Measurements from ENCODE around the gene MGAT5. TPM values are rescaled to one million over a fixed set of nuclear protein-coding genes. Genes with fewer than 3 reads are reported as not detected.

MGAT5 gene
- total RNA-seq (10 to 100 TPM; 48.0 to 53.7 TPM), polyA plus RNA-seq (10 to 100 TPM in 1 of 2 donors, 1 to 10 TPM in 1; 3.6 to 14.6 TPM)
- long read RNA-seq, donor 1 = 0 reads
- long read RNA-seq, donor 2 = 0 reads
- long read RNA-seq, donor 3 = 0 reads
- long read RNA-seq, donor 4, partial matches to known transcripts = 0 of 1 reads
- long read RNA-seq, donor 4, other reads (novel, unspliced or antisense) = 0 of 1 reads
- long read RNA-seq, donor 5, partial matches to known transcripts = 0 of 2 reads
- long read RNA-seq, donor 5, other reads (novel, unspliced or antisense) = 0 of 2 reads

DNA sequence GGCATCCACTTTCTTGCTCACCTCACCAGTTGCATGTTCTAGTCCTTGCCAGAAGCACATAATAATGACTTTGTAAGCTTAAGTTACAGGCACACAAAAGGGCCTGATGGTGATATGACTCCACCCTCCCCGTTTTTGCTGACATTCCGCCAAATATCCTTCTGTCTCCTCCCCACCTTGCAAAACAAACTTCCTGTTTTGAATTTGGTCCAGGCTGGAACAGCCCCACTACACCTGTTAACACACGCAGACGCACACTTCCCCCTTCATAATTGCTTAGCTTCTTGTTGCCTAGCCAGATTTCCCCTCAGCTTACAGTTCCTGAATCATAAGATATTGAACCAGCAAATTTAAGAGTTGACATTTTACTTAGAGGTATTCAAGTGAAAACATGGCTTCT is at the start of gene MGAT5:
Gene MGAT5, plus strand, starts transcription at position 269 of the 400 bp plus-strand sequence. CDS start 332 bp downstream, outside the sequence.
- Histone ChIP-seq H3K9ac (ENCODE audit: insufficient read depth in 1 of 2, low read length in 2 of 2) (no peak within 1 kb of the TSS), H3K4me3 (no peak within 1 kb of the TSS), H3K27ac (ENCODE audit: low read depth in 1 of 2, low read length in 1 of 2) (peak within 1 kb of the TSS in 1 of 2 donors; percentile 64), H3K27me3 (ENCODE audit: control insufficient read depth in 3 of 3, insufficient read depth in 3 of 3, low read length in 2 of 3) (no peaks in the 10 kb centered on the region), H3K36me3 (ENCODE audit: control insufficient read depth in 4 of 4, insufficient read depth in 4 of 4, low read length in 4 of 4) (peaks cover 0 to 7% (median 2%) of the 10 kb centered on the region in 4 donors), H3K9me3 (ENCODE audit: control insufficient read depth in 4 of 4, insufficient read depth in 3 of 4, low read length in 3 of 4) (peaks cover 0 to 2% (median 0%) of the 10 kb centered on the region in 4 donors), H3K4me1 (ENCODE audit: control insufficient read depth in 5 of 5, insufficient read depth in 5 of 5, low read length in 5 of 5) (peaks cover 0 to 25% (median 0%) of the 10 kb centered on the region in 5 donors)
- TF ChIP-seq, protein P1, sequence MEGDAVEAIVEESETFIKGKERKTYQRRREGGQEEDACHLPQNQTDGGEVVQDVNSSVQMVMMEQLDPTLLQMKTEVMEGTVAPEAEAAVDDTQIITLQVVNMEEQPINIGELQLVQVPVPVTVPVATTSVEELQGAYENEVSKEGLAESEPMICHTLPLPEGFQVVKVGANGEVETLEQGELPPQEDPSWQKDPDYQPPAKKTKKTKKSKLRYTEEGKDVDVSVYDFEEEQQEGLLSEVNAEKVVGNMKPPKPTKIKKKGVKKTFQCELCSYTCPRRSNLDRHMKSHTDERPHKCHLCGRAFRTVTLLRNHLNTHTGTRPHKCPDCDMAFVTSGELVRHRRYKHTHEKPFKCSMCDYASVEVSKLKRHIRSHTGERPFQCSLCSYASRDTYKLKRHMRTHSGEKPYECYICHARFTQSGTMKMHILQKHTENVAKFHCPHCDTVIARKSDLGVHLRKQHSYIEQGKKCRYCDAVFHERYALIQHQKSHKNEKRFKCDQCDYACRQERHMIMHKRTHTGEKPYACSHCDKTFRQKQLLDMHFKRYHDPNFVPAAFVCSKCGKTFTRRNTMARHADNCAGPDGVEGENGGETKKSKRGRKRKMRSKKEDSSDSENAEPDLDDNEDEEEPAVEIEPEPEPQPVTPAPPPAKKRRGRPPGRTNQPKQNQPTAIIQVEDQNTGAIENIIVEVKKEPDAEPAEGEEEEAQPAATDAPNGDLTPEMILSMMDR (IDR thresholded peaks at IDR 0.05; ENCODE audit: control extremely low read depth, extremely low read depth) = no peak
- ATAC-seq (ENCODE audit: insufficient read depth, low FRiP score) (peak; percentile 43), DNase-seq (peak in 1 of 3 donors; percentile 36)
- WGBS, 2 donors = 18 to 28% methylated on average over 4 of the region's 4 CpGs

DNA sequence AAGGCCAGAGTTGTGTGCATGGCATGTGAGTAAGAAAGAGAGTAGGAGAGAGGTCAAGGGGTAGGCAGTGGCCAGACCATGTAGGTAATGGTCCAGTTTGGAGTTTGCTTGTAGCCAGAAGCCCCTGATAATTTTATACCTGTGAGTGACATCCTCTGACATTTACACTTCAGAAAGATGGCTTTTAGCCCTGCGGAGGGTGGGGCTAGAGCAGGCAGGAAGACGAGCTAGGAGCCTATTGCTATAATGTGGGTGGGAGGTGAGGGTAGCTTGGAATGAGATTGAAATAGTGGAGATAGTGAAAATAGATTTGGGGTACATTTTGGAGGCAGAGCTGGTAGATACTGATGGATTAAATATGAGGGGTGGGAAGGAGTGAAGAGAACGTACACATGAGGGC is 48.8 kb upstream of the MGAT5 start:
- ATAC-seq (ENCODE audit: insufficient read depth, low FRiP score) = no peak
- 93 to 95% methylated on average over 3 of the region's 3 CpGs for WGBS, 2 donors

GRCh38 chr2:134206031-134206430 is 47.8 kb upstream of the MGAT5 start:
- Histone ChIP-seq H3K36me3 (ENCODE audit: control insufficient read depth in 4 of 4, insufficient read depth in 4 of 4, low read length in 4 of 4) (no peaks in the 10 kb centered on the region), H3K27ac (ENCODE audit: low read depth in 1 of 2, low read length in 1 of 2) (peak overlapping the region in 1 of 2 donors; percentile 35), H3K9me3 (ENCODE audit: control insufficient read depth in 4 of 4, insufficient read depth in 3 of 4, low read length in 3 of 4) (no peaks in the 10 kb centered on the region), H3K27me3 (ENCODE audit: control insufficient read depth in 3 of 3, insufficient read depth in 3 of 3, low read length in 2 of 3) (no peaks in the 10 kb centered on the region), H3K9ac (ENCODE audit: insufficient read depth in 1 of 2, low read length in 2 of 2) (no peak overlapping the region), H3K4me1 (ENCODE audit: control insufficient read depth in 5 of 5, insufficient read depth in 5 of 5, low read length in 5 of 5) (peaks cover 0 to 51% (median 5%) of the 10 kb centered on the region in 5 donors), H3K4me3 (no peak overlapping the region)
- DNase-seq (no peak), ATAC-seq (ENCODE audit: insufficient read depth, low FRiP score) (no peak)
- TF ChIP-seq, protein P1 (IDR thresholded peaks at IDR 0.05; ENCODE audit: control extremely low read depth, extremely low read depth) = no peak
- 36 to 61% methylated on average over 2 of the region's 2 CpGs for WGBS, 2 donors

More for the DNA sequence above, 48.8 kb upstream of the MGAT5 start:
- H3K27me3 ChIP-seq (ENCODE audit: control insufficient read depth in 3 of 3, insufficient read depth in 3 of 3, low read length in 2 of 3) = no peaks in the 10 kb centered on the region
- H3K4me1 ChIP-seq (ENCODE audit: control insufficient read depth in 5 of 5, insufficient read depth in 5 of 5, low read length in 5 of 5) = peaks cover 0 to 55% (median 5%) of the 10 kb centered on the region in 5 donors
- H3K36me3 ChIP-seq (ENCODE audit: control insufficient read depth in 4 of 4, insufficient read depth in 4 of 4, low read length in 4 of 4) = no peaks in the 10 kb centered on the region
- no peak overlapping the region for H3K27ac ChIP-seq (ENCODE audit: low read depth in 1 of 2, low read length in 1 of 2)
- TF ChIP-seq, protein P1 (IDR thresholded peaks at IDR 0.05; ENCODE audit: control extremely low read depth, extremely low read depth) = no peak
- H3K9me3 ChIP-seq (ENCODE audit: control insufficient read depth in 4 of 4, insufficient read depth in 3 of 4, low read length in 3 of 4) = no peaks in the 10 kb centered on the region
- no peak for DNase-seq
- no peak overlapping the region for H3K9ac ChIP-seq (ENCODE audit: insufficient read depth in 1 of 2, low read length in 2 of 2)
- no peak overlapping the region for H3K4me3 ChIP-seq
